NCI-H2196 (cell line): ENCODE measurements around the gene RBM4B.
"Not testable (repeated sequence)": the region's sequence is repeated elsewhere in the genome, so short reads cannot be mapped to it uniquely, and the experiment has no call there.

ENCODE experiments used
- DNase-seq: peaks from one replicate; lab custom pipeline; 2025; ENCODE audit not compliant: unreplicated experiment; lab: John Stamatoyannopoulos, UW

Gene RBM4B, protein sequence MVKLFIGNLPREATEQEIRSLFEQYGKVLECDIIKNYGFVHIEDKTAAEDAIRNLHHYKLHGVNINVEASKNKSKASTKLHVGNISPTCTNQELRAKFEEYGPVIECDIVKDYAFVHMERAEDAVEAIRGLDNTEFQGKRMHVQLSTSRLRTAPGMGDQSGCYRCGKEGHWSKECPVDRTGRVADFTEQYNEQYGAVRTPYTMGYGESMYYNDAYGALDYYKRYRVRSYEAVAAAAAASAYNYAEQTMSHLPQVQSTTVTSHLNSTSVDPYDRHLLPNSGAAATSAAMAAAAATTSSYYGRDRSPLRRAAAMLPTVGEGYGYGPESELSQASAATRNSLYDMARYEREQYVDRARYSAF

DNA sequence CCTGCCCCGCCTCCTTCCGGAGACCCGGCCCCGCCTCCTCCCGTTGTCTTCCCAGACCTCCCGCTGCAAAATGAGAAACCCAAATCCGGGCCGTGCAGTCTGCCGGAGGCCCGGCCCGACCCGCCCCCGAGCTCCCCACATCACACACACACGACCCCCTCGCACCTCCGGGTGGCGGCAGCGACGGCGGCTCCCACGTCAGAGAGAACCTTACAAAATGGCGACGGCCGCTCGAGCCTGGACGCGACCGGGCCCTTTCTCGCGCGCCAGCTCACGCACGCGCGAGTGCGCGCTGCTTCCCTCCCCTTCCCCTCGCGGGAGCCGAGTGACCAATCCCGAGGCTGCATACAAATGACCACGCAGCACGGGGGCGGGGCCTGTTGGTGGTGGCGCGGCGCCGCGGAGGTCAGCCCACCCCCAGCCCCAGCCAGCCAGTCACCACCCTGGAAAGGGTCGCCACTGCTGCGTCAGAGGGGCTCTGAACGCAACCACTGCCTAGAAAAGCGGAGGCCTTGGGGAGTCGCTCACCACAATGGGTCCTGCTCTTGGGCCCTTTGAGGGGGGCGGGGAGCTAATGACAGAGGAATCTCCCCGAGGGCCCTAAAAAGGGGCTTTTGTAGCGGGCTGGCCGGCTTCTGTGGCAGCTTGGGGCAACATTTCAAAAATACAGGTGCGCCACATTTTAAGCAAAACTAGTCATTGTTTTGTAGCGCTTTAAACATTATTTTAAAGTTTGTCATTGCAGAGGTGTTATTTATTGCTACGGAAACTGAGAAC is at the start of gene RBM4B:
Gene RBM4B (minus strand): TSS at position 289 of the 777 bp plus-strand sequence. CDS start 808 bp downstream, outside the sequence.
- DNase-seq = peak; percentile 96

DNA sequence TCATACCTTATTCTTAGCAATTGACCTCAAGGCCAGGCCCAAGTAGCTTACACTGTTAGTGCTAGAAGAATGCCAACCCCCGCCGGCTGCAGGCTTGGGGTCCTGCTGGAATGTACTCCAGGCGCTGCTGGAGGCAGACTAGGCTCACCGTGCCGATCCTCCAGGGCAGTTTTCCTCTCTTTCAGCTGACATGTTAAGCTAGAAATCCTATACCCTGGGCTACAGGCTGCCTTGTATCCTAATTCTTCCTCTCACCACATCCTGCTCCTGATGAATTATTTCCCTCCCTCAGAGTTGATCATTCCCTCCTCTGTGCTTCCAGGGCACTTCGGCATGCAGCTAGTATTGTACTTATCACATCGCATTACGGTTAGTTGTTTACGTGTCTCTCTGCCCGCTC is 48.0 kb upstream of the RBM4B start:
- no peak for DNase-seq

DNA sequence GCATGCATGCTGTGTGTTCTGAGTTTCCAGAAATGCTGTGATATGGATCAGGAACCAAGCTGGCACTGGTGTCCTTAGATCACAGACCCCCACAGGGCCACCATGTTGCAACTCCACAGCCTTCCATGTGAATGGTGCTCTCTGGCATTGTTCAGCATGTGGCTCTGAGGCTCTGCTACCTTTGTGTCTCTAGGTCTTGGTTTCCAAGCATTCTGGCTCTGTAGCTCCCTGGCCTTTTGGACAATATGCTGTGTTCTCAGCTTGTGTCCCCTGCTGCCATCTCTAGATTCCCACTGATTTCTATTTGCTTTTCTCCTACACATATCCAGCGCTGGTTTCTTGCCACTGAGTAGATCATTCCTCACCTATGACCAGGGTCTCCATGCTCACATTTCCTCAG is 47.4 kb upstream of the RBM4B start:
- no peak for DNase-seq

DNA sequence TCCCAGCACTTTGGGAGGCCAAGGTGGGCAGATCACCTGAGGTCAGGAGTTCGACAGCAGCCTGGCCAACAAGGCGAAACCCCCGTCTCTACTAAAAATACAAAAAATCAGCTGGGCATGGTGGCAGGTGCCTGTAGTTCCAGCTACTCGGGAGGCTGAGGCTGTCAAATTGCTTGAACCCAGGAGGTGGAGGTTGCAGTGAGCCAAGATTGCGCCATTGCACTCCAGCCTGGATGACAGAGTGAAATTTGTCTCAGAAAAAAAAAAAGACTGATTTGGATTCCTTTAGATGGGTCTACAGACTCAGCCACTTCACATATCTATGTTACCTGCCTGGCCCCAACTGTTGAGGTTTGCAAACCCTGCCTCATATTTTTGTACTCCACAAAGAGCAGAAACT is 46.5 kb upstream of the RBM4B start:
- not testable (repeated sequence) for DNase-seq

DNA sequence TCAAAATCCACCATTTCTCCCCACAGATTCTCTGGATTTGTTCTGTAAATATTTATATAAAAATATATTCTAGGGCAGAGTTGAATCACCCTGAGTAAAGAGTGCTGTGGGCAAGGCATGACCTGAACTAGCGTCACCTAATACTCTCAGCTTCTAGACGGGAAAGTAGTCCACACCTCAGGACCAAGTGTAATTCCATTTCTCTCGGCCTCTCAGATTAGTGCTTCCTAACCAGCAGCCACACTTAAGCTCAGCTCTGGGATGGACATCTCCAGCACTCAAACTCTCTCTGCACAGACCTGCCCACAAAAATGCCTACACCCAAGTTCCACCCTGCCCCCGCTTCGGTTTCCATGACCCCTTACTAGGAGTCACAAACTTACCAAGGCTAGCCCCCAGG is 46.0 kb upstream of the RBM4B start:
- DNase-seq = no peak

DNA sequence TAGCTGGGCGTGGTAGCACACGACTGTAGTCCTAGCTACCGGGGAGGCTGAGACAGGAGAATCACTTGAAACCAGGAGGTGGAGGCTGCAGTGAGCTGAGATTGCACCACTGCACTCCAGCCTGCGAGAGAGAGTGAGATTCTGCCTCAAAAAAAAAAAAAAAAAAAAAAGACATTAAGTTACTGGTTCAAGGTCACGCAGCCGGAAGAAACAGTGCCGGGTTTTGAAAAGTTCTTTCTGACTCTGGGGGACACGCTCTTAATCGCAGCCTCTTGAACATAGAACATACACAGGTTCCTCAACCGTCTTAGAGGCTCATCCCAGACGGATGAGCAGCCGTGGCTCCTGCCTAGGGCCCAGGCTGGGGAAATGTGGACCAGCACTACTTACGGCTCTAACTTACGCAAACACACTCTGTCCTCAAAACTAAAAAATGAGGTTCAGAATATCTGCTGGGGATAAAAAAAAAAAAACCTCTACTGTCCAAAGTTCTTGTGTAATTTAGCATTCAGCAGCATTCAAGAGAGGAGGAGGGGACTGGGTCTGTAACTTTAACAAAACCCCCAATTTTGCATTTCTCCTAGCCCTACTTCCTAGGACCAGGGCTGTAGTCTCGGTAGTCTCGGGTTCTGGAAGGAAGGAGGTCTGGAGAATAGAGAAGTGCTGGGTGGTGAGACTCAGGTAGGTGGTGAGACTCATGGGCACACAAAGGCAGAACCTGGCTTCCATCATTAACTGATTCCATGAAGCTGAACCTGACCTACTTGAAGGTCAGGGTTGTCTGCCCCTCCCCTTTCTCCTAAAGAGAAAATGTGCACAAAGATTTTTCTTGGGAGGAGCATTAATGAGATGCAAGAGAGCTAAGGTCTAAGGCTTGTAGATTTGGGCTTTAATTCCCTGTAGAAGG is 45.3 kb upstream of the RBM4B start:
- DNase-seq = no peak

DNA sequence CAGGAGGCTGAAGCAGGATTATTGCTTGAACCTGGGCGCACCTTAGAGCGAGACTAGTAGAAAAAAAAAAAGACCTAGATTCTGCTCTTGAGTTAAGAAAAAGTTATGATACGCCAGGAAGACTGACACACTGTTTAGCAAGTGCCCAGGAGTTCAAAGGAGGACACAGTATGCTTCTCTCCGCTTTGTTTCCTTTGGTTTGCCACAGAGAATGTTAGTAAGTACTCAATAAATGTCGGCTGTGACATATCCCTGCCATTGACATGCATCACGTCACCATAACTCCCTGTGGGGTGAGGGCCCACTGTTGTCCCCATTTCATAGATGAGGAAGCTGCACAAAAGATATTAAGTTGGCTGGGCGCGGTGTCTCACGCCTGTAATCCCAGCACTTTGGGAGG is 44.3 kb upstream of the RBM4B start:
- DNase-seq = no peak

DNA sequence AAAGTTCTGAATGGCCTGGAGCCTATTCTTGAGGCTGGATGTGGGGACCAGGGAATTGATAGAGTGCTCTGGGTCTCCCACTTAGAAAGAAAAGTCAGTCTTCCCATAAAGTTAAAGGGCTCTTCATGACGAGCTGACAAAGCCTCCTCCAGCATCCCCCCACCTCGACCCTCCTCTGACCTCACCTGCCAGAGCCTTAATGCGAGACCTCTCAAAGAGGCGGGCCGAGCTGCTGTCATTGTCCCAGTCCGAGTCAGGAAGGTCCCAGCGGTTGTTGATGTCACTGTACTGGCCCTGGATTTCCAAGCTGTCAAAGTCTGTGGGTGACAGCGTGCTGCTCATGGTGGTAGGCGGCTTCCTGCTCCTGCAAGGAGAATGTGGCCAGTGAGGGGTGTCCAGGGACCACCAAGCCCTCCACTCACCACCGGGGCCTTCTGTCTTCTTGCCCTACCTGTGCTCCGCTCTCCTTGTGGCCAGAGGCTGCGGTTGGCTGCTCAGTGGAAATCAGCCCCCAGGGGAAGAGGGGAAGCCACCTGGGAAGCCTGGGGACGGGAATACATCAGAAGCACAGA is 43.3 kb upstream of the RBM4B start:
- no peak for DNase-seq

DNA sequence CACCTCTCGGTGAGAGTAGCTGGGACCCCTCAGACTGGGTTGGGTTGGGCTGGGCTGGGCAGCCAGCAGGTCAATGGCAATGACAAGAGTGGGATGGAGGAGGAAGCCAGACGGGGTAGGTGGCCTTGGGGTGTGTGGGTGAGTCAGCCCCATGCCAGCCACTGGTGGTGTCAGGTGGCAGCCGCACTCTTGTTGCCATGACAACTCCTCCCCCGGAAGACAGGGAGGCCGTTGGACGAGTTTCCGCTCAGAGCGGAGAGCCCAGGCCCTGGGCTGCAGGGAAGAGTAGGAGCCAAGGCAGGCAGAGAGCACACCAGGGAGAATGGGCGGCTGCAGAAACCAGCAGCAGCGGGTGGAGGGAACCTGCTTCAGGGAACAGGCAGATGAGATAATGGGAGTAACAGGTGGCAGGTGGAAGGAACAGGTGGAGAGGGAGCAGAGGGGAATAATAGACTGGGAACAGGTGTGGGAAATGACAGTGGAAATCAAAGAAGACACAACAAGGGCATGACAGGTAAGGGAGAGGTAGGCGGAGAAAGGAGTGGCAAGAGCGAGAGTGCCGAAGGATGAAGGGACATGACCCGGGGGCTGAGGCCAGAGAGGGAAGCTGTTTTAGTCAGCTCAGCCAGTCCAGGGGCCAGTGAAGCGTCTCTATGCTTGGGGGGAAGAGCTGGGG is 42.7 kb upstream of the RBM4B start:
- peak; percentile 97 for DNase-seq

DNA sequence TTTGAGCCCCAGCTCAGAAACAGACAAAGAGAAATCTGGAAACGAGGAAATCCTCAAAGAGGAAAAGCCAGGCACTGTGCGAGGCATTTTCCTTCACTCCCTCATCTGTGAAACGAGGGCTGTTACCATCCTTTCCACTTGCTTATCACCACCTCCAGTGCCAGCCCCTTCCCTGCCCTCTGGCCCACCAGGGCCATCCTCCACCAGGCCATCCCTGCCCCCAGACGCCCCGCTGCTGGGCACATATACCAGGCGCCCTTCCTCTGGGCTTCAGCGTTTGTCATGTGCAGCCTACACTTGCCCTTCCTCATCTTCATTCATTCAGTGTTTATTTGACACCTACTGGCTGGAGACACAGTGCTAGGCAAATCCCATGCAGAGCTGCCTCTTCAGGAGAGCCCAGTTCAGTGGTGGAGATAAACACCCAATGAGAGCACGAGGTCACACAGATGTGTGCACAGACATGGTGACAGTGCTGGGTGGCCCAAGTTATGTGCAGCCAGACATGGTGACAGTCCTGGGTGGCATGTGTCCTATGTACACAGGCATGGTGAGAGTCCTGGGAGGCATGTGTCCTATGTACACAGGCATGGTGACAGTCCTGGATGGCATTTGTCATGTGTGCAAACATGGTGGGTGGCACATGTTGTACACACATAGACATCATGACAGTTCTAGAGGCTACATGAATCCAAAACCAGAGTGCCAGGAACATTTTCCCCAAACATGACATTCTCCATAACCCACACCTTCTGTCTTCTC is 41.6 kb upstream of the RBM4B start:
- DNase-seq = no peak

DNA sequence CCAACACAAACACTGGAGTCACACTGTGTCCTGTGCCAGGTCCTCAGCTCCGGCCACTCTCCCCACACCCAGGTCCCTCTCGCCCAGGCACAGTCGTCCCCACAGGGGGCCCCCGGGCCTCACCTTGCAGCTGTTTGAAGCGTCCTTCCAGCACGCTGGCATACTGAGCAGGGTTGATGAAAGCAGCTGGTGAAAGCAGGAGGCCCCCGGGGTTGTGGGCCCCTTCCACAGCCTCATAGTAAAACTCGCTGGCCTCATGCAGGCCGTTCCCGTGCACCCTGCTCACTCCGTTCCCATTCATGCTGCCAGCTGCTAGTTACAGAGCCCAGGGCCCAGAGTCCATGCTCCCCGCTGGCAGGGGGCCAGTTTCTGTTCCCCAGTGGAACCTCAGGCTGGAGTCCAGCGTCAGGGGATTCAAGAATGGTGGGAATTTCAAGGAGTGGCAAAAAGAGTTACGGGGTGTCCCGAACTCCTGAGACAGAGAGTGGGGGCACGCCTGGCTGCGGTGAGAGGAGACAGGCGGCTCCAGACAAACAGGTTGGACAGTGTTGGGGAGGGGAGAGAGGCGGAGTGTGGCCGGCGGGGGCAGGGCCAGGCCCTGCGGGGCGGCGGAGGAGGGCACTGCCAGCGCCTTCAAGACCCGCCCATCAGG is 40.8 kb upstream of the RBM4B start:
- no peak for DNase-seq

DNA sequence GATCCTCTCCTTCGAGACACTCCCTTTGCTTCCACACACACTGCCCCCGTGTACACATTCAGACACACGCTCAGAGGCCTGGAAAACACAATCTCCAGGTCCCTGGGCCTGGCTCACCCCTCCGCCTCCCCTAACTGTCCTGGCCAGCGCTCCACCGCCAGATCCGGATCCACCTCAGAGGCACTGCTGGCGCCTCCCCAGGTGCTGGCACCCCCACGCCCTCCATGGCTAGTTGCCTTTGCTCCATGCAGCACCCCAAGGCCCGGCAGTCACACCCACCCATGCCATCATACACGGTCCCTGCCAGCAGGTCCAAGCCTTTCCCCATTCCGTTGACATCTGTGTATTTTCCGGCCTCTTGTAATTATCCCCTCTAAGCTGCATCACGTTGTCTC is 40.2 kb upstream of the RBM4B start:
- no peak for DNase-seq

DNA sequence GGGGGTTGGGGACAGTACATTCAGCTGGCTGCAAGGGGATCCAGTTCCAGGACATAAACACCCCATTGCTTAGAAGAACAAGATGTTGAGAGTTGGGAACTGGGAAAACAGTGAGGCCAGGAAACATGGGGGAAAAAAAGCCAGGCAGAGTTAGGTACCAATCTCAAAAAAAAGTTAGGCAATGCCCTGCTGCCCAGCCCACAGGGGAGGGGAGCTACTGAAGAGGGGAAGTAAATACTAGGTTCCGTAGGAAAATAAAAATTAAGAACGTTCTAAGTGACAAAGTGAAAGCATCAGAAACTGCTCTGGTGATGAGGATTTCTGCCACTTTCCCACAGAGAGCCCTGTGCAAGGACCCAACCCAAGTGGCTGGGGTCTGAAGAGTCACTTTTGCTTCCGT is 39.3 kb upstream of the RBM4B start:
- no peak for DNase-seq

DNA sequence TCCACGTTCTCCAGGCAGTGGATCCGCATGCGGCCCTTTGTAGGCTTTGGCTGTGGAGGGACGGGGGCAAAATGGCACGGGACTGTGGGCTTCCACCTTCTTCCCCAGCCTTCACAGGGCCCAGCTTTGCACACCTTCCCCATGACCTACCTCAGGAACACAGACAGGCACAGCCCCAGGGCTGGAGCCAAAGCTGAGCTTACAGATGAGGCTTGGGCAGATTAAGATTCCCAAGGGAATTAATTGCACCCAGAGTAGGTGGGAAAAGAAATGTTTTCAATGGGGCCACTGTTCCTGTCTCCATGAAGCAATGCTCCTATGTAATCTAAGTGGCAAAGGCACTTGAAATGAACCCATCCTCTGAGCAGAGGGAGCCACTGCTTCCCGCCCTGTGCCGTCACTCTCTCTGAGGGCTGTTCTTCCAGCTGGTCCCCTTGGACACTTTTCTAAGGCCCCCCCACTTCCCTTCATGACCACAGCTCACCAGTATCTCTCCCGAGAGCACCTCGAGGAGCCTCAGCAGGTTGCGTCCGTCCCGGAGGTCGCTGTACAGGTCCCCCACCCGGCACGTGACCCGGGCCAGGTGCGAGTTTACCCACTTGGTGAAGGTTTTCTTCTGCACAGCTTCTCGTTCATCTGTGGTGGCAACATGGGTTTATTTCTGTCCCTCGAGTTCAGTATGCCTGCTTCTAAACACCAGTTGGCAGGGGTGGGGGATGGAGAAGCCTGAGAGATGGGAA is 37.8 kb upstream of the RBM4B start:
- DNase-seq = no peak

DNA sequence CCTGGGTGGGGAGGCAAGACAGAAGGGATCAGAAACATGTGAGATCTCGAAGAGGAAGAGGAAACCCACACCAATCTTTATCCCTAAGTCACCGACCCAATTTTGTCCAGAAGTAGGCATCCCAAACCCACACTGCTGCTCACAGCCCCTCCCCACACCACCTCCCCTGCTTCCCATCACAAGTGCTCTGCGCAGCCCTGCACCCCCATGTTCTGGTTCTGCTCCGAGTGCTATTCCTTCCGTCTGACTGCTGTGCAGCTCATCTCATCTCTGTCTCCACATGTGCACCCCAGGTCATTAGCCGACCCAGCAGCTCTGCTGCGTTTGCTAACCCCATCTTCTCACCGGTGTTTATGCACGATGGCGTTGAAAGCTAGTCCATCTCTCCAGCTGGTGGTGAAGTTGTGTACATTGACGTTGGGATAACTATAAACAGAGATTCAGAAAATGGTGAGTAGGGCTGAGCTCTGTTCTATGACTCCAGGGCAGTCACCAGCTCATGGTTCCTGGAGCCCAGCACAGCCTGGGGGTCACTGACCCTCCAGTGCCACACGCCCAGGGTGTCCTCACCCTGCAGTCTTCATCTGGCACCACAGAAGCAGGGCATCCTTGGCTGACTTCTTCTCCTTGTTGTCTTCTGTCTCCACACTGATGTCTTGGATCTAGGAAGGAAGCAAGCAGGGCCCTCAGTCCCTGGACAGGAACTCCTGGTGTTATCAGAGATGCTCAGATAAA is 36.2 kb upstream of the RBM4B start:
- no peak for DNase-seq

DNA sequence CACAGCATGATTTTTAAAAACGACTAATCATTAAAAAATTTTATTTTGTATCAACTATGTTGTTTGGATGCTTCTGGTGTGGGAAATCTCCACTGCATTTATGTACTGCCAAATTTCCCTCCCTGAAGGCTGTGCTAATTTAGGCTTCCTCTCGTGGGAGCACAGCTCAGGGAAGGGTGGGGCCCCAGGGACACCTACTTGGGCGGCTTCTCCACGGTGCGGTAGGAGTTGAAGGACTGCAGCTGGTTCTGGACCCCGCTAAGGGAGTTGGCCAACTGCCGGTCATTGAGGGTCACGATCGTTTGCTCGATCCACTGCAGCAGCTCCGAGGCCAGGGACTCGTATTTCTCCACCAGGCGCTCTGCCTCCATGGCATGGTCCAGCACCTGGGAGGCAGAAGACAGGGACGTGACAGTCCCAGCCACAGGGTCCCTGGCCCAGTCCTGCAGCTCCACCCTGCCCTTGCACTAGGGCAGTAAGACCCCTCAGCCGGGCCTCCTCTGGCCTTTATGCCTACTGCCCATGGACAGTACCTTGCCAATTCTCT is 32.8 kb upstream of the RBM4B start:
- DNase-seq = no peak

DNA sequence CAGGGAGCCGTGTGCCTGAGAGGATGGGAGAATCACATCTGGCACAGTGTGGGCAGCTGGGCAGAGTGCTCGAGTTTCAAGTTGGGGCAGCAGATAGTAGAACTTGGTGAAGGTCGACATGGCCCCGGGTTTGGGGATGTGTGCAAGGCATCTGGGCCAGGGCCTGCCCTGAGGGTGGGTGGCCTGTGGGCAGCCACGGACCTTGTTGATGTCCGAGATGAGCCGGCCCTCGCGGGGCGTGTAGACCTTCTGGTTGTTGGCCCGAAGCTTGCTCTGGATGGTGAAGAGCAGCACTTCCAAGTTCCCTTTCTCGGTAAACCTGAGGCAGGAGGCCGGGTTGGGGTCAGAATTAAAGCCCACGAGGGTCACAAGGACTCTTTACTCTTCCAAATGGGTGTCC is 31.0 kb upstream of the RBM4B start:
- DNase-seq = no peak

DNA sequence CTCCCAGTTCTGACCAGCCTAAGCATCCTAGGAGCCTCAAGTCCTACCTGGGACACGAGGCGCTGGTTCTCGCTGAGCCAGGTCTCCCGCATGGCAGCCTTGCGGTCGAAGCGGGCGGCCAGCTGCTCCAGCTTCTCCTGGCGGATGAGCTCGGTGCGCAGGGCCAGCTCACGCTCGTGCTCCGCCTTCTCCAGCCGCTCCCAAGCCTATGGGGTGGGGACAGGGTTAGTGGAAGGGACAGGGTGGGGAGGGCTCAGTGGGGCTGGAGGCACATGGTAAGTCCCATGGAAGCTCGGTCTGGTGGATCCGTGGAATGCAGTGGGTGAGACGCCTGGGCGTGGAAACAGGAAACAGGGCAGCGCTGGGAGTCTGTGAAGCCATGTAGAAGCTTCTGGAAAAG is 30.4 kb upstream of the RBM4B start:
- no peak for DNase-seq
